Measurements from ENCODE around the gene AHI1.
A peak's percentile ranks its signal among the peaks of the same experiment; 100 is the strongest.

Gene AHI1

GRCh38 chr6:135325624-135326424 lies 171.7 kb downstream of the AHI1 start:
- DNase-seq (ENCODE audit: low spot score) = no peak

- no peak for DNase-seq (ENCODE audit: low spot score)
These were observed 173.0 kb downstream of the AHI1 start for GRCh38 chr6:135324531-135324930.

GRCh38 chr6:135323979-135324378 lies 173.6 kb downstream of the AHI1 start:
- no peak for DNase-seq (ENCODE audit: low spot score)

GRCh38 chr6:135323202-135323668 lies 174.3 kb downstream of the AHI1 start:
- DNase-seq (ENCODE audit: low spot score) = peak; percentile 45

- DNase-seq (ENCODE audit: low spot score) = no peak
These were observed 174.9 kb downstream of the AHI1 start for GRCh38 chr6:135322427-135323201.

- DNase-seq (ENCODE audit: low spot score) = no peak
These were observed 176.6 kb downstream of the AHI1 start for GRCh38 chr6:135320721-135321621.

GRCh38 chr6:135319819-135320218 lies 177.7 kb downstream of the AHI1 start:
- no peak for DNase-seq (ENCODE audit: low spot score)

GRCh38 chr6:135318738-135319469 lies 178.6 kb downstream of the AHI1 start:
- DNase-seq (ENCODE audit: low spot score) = no peak

- DNase-seq (ENCODE audit: low spot score) = peak; percentile 33
These were observed 183.0 kb downstream of the AHI1 start for GRCh38 chr6:135314543-135314942.

GRCh38 chr6:135311446-135312200 lies 185.9 kb downstream of the AHI1 start:
- no peak for DNase-seq (ENCODE audit: low spot score)

- peak; percentile 24 for DNase-seq (ENCODE audit: low spot score)
These were observed 187.2 kb downstream of the AHI1 start for GRCh38 chr6:135310291-135310690.

- DNase-seq (ENCODE audit: low spot score) = no peak
These were observed 190.7 kb downstream of the AHI1 start for GRCh38 chr6:135306740-135307420.

- DNase-seq (ENCODE audit: low spot score) = no peak
These were observed 191.4 kb downstream of the AHI1 start for GRCh38 chr6:135306166-135306565.

- DNase-seq (ENCODE audit: low spot score) = no peak
These were observed 191.9 kb downstream of the AHI1 start for GRCh38 chr6:135305684-135306083.

- no peak for DNase-seq (ENCODE audit: low spot score)
These were observed 192.7 kb downstream of the AHI1 start for GRCh38 chr6:135304883-135305282.

- DNase-seq (ENCODE audit: low spot score) = no peak
These were observed 196.2 kb downstream of the AHI1 start for GRCh38 chr6:135301304-135301703.

- DNase-seq (ENCODE audit: low spot score) = no peak
These were observed 197.0 kb downstream of the AHI1 start for GRCh38 chr6:135300576-135300975.

GRCh38 chr6:135299256-135299655 lies 198.3 kb downstream of the AHI1 start:
- no peak for DNase-seq (ENCODE audit: low spot score)

- no peak for DNase-seq (ENCODE audit: low spot score)
These were observed 199.1 kb downstream of the AHI1 start for GRCh38 chr6:135298455-135298854.

GRCh38 chr6:135296715-135297114 lies 200.8 kb downstream of the AHI1 start:
- DNase-seq (ENCODE audit: low spot score) = no peak

Measured in NAMALWA (cell line).